Measurements from ENCODE around the gene FOXK1. TPM values are rescaled to one million over a fixed set of nuclear protein-coding genes. Genes with fewer than 3 reads are reported as not detected.

Gene FOXK1
- total and polyA plus RNA-seq, 9 of the 15 experiments (the other 6 are each of a cell fraction or from before 2014, with no cell fraction given), result 0.32 to 45.5 (median 8.1) TPM

DNA sequence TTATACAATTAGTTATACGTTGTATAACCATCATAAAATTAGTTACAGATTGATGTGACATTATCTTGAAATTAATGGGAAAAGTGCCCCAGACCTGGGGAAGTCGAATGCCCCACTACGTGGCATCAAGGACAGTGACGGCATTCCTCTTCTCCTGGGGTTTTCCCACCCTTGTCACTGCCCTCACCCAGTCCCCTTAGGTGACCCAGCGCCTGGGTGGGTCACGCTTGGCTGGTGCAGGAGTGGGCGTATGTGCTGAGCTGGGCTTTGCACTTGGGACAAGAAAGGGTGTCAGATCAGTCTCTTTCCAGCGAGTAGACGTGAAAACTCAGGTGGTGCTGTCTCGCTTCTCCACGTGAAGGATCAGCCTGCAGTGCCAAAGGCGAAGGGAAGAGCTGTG lies 7.6 kb downstream of the FOXK1 start:
- DNase-seq (ENCODE audit: extremely low read depth in 1 of 4, low spot score in 3 of 4) (no peak), FAIRE-seq (no peak), ATAC-seq (no peak)
- Histone ChIP-seq H3K4me3 (no peak overlapping the region), H3K9me1 (ENCODE audit: control insufficient read depth, insufficient read depth, low read length) (no peaks in the 10 kb centered on the region), H3K79me2 (ENCODE audit: control insufficient read depth, insufficient read depth, low read length) (peaks cover 95% of the 10 kb centered on the region), H3K4me1 (replicated peaks in 1 of 2; ENCODE audit: control insufficient read depth in 2 of 2, insufficient read depth in 2 of 2, low read length in 2 of 2) (peaks cover 14 to 15% of the 10 kb centered on the region in 2 experiments; a peak in 4 of 5 replicates), H3K27me3 (ENCODE audit: control insufficient read depth in 2 of 2, insufficient read depth in 2 of 2, low read length in 2 of 2) (no peaks in the 10 kb centered on the region), H3K4me2 (ENCODE audit: insufficient read depth, low read length) (no peak overlapping the region), H3K9ac (ENCODE audit: insufficient read depth in 1 of 2, low read depth in 2 of 2, low read length in 2 of 2) (peak overlapping the region in 1 of 2 experiments; percentile 31; a peak in 1 of 4 replicates), H3K9me3 (replicated peaks; ENCODE audit: control insufficient read depth, insufficient read depth, low read depth, low read length) (no peaks in the 10 kb centered on the region), H2AFZ (ENCODE audit: low read depth, low read length) (no peak overlapping the region), H4K20me1 (replicated peaks; ENCODE audit: control insufficient read depth, insufficient read depth, low read length) (peaks cover 61% of the 10 kb centered on the region), H3K36me3 (ENCODE audit: control insufficient read depth, insufficient read depth, low read length) (peaks cover 19% of the 10 kb centered on the region; the same call in 2 of the 3 replicates), H3K27ac (ENCODE audit: extremely low read depth, low read depth, low read length) (no peak overlapping the region)
- POLR2A ChIA-PET, result interaction anchor here (0.7 to 2.1 kb wide), 5 partner anchors 11 to 50 kb away, joined by 3 to 8 read pairs (median 3); no protein-coding TSS in a partner anchor
- in situ Hi-C loops (cut with MboI) (no loop called here), intact Hi-C loops (cut with micrococcal nuclease) (no loop called here)
- CTCF ChIA-PET (ENCODE audit: low intra/inter-chr PET ratio), result no interaction called here
- no TSS peak for BruUV-seq (replicated peaks)
- WGBS (ENCODE audit: insufficient coverage, low coverage, missing lambda C conversion rate), result 87% methylated on average over 12 of the region's 12 CpGs
- no peak for TF ChIP-seq MEF2D (tag; conservative IDR thresholded peaks at IDR 0.05; ENCODE audit: low read depth)
- TF ChIP-seq, protein P1, sequence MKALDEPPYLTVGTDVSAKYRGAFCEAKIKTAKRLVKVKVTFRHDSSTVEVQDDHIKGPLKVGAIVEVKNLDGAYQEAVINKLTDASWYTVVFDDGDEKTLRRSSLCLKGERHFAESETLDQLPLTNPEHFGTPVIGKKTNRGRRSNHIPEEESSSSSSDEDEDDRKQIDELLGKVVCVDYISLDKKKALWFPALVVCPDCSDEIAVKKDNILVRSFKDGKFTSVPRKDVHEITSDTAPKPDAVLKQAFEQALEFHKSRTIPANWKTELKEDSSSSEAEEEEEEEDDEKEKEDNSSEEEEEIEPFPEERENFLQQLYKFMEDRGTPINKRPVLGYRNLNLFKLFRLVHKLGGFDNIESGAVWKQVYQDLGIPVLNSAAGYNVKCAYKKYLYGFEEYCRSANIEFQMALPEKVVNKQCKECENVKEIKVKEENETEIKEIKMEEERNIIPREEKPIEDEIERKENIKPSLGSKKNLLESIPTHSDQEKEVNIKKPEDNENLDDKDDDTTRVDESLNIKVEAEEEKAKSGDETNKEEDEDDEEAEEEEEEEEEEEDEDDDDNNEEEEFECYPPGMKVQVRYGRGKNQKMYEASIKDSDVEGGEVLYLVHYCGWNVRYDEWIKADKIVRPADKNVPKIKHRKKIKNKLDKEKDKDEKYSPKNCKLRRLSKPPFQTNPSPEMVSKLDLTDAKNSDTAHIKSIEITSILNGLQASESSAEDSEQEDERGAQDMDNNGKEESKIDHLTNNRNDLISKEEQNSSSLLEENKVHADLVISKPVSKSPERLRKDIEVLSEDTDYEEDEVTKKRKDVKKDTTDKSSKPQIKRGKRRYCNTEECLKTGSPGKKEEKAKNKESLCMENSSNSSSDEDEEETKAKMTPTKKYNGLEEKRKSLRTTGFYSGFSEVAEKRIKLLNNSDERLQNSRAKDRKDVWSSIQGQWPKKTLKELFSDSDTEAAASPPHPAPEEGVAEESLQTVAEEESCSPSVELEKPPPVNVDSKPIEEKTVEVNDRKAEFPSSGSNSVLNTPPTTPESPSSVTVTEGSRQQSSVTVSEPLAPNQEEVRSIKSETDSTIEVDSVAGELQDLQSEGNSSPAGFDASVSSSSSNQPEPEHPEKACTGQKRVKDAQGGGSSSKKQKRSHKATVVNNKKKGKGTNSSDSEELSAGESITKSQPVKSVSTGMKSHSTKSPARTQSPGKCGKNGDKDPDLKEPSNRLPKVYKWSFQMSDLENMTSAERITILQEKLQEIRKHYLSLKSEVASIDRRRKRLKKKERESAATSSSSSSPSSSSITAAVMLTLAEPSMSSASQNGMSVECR (CRISPR knock-in tag; IDR thresholded peaks at IDR 0.05), result no peak
- no peak for TF ChIP-seq RFX7 (CRISPR knock-in tag; IDR thresholded peaks at IDR 0.05)
- no peak for TF ChIP-seq MAFF (IDR thresholded peaks at IDR 0.05; ENCODE audit: low read length)
- TF ChIP-seq CCNT2 (IDR thresholded peaks at IDR 0.05; ENCODE audit: borderline replicate concordance, extremely low read depth, insufficient read length, low read depth, low read length), result no peak
- TF ChIP-seq ATF1 (CRISPR knock-in tag; IDR thresholded peaks at IDR 0.05), result no peak
- TF ChIP-seq ATF1 (tag; IDR thresholded peaks at IDR 0.05), result no peak
- no peak for TF ChIP-seq KDM4B (IDR thresholded peaks at IDR 0.05; ENCODE audit: borderline replicate concordance in 2 of 2, low read depth in 1 of 2)
- no peak for TF ChIP-seq RAD51 (IDR thresholded peaks at IDR 0.05; ENCODE audit: borderline replicate concordance, low read depth)
- no peak for TF ChIP-seq ZNF212 (CRISPR knock-in tag; IDR thresholded peaks at IDR 0.05)
- no peak for TF ChIP-seq ILF3 (IDR thresholded peaks at IDR 0.05; ENCODE audit: borderline replicate concordance)
- TF ChIP-seq, protein P2, sequence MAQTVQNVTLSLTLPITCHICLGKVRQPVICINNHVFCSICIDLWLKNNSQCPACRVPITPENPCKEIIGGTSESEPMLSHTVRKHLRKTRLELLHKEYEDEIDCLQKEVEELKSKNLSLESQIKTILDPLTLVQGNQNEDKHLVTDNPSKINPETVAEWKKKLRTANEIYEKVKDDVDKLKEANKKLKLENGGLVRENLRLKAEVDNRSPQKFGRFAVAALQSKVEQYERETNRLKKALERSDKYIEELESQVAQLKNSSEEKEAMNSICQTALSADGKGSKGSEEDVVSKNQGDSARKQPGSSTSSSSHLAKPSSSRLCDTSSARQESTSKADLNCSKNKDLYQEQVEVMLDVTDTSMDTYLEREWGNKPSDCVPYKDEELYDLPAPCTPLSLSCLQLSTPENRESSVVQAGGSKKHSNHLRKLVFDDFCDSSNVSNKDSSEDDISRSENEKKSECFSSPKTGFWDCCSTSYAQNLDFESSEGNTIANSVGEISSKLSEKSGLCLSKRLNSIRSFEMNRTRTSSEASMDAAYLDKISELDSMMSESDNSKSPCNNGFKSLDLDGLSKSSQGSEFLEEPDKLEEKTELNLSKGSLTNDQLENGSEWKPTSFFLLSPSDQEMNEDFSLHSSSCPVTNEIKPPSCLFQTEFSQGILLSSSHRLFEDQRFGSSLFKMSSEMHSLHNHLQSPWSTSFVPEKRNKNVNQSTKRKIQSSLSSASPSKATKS (CRISPR knock-in tag; IDR thresholded peaks at IDR 0.05), result no peak
- no peak for TF ChIP-seq ZKSCAN8 (CRISPR knock-in tag; IDR thresholded peaks at IDR 0.05)
- TF ChIP-seq SIRT6 (IDR thresholded peaks at IDR 0.05; ENCODE audit: low read depth, low read length), result no peak
- no peak for TF ChIP-seq JUNB (CRISPR knock-in tag; conservative IDR thresholded peaks at IDR 0.05)
- TF ChIP-seq MEF2A (IDR thresholded peaks at IDR 0.05; ENCODE audit: control insufficient read depth, low read depth, low read length), result no peak

Measured in K562 (cell line).